ENCODE data around the gene SUGT1. TPM values are rescaled to one million over a fixed set of nuclear protein-coding genes. Genes with fewer than 3 reads are reported as not detected.

SUGT1 gene
- polyA plus RNA-seq, 2 of the 4 experiments (the other 2 are of a cell fraction): 56.4 to 61.4 TPM

DNA sequence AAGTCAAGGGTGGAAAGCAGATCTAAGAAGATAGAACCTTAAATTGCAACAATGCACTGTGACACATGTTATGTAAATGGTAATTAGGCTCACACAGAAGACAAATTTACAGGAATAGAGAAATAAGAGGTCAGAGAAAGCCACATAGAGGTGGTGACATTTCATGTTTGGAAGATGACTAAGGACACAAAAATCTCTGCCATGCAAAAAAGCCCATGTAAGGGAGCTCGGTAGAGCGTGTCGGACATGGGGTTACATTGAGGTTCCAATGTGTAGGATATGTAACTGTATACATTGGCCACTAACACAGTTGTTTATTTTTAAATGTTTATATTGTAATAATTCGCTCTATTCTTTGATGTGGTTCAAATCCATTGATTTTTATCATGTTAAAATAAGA is 33.7 kb downstream of the SUGT1 start:
- FAIRE-seq: no peak
- no peak for DNase-seq (ENCODE audit: low read depth in 1 of 2, low spot score in 1 of 2)

GRCh38 chr13:52695856-52696255 is 43.2 kb downstream of the SUGT1 start:
- FAIRE-seq (no peak), DNase-seq (ENCODE audit: low read depth in 1 of 2, low spot score in 1 of 2) (no peak), ATAC-seq (no peak)
- Histone ChIP-seq H3K27ac (no peak overlapping the region), H3K4me3 (no peak overlapping the region), H3K4me1 (no peaks in the 10 kb centered on the region), H3K4me2 (no peak overlapping the region), H3K9me3 (no peaks in the 10 kb centered on the region)
- CTCF ChIA-PET: no interaction called here
- WGBS (ENCODE audit: missing lambda C conversion rate): 78% methylated on average over 3 of the region's 3 CpGs
- no peak for TF ChIP-seq CHD2 (IDR thresholded peaks at IDR 0.05; ENCODE audit: low read length, partially characterized antibody)
- POLR2A ChIA-PET: no interaction called here

More for the DNA sequence above, 33.7 kb downstream of the SUGT1 start:
- no peak for ATAC-seq
- Histone ChIP-seq H3K9me3 (no peaks in the 10 kb centered on the region), H3K4me1 (no peaks in the 10 kb centered on the region), H3K4me3 (no peak overlapping the region), H3K4me2 (no peak overlapping the region), H3K27ac (no peak overlapping the region)
- TF ChIP-seq POLR2AphosphoS2 (conservative IDR thresholded peaks at IDR 0.05; ENCODE audit: low read length) (no peak), PBX3 (IDR thresholded peaks at IDR 0.05) (no peak), CHD4 (IDR thresholded peaks at IDR 0.05; ENCODE audit: borderline replicate concordance) (no peak)
- ChIA-PET CTCF (no interaction called here), POLR2A (no interaction called here)
- WGBS (ENCODE audit: missing lambda C conversion rate): 93% methylated on average over 4 of the region's 4 CpGs

DNA sequence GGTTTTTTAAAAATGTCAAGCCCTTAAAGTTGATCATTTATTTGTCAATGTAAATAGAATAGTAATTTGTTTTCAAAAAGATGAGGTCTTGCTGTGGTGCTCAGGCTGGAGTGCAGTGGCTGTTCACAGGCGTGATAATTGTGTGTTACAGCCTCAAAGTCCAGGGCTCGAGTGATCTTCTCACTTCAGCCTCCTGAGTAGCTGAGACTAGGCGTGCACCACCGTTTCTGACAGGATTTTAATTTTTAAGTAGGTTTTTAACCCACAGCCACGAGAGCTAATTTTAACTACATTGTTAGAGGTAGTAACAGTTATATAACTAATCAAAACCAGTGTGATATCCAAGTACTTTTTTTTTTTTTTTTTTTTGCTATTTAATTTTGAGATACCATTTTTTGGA is 43.9 kb downstream of the SUGT1 start:
- ATAC-seq (no peak), FAIRE-seq (no peak), DNase-seq (ENCODE audit: low read depth in 1 of 2, low spot score in 1 of 2) (no peak)
- TF ChIP-seq EHMT2 (IDR thresholded peaks at IDR 0.05; ENCODE audit: low read depth): no peak
- TF ChIP-seq USF2 (IDR thresholded peaks at IDR 0.05): no peak
- TF ChIP-seq CHD4 (IDR thresholded peaks at IDR 0.05; ENCODE audit: borderline replicate concordance): no peak
- Histone ChIP-seq H3K4me2 (no peak overlapping the region), H3K27ac (no peak overlapping the region), H3K4me1 (no peaks in the 10 kb centered on the region), H3K4me3 (no peak overlapping the region), H3K9me3 (no peaks in the 10 kb centered on the region)
- POLR2A ChIA-PET: no interaction called here
- CTCF ChIA-PET: interaction anchor here (0.7 kb wide), 1 partner anchor 127 kb away, joined by 3 read pairs; no protein-coding TSS in a partner anchor
- 92% methylated on average over 5 of the region's 5 CpGs for WGBS (ENCODE audit: missing lambda C conversion rate)

- Histone ChIP-seq H3K4me1 (no peaks in the 10 kb centered on the region), H3K4me3 (no peak overlapping the region), H3K27ac (no peak overlapping the region), H3K4me2 (no peak overlapping the region), H3K9me3 (no peaks in the 10 kb centered on the region)
- POLR2A ChIA-PET: no interaction called here
- DNase-seq (ENCODE audit: low read depth in 1 of 2, low spot score in 1 of 2) (no peak), ATAC-seq (no peak), FAIRE-seq (no peak)
- 90% methylated on average over 6 of the region's 6 CpGs for WGBS (ENCODE audit: missing lambda C conversion rate)
- CTCF ChIA-PET: no interaction called here
- TF ChIP-seq CHD4 (IDR thresholded peaks at IDR 0.05; ENCODE audit: borderline replicate concordance) (no peak), NPAS2 (CRISPR knock-in tag; IDR thresholded peaks at IDR 0.05; ENCODE audit: borderline replicate concordance) (no peak), HOXB5 (CRISPR knock-in tag; IDR thresholded peaks at IDR 0.05) (no peak), JUN (IDR thresholded peaks at IDR 0.05) (no peak), MAZ (IDR thresholded peaks at IDR 0.05; ENCODE audit: borderline replicate concordance, low read depth, low read length) (no peak), KDM5A (IDR thresholded peaks at IDR 0.05) (no peak), CBX2 (IDR thresholded peaks at IDR 0.05; ENCODE audit: borderline replicate concordance, low read depth) (no peak), HDAC2 (IDR thresholded peaks at IDR 0.05) (no peak), REST (IDR thresholded peaks at IDR 0.05) (no peak), ZNF302 (CRISPR knock-in tag; IDR thresholded peaks at IDR 0.05) (no peak), NFE2L2 (conservative IDR thresholded peaks at IDR 0.05; ENCODE audit: low read length) (no peak)
- TF ChIP-seq, protein P1, sequence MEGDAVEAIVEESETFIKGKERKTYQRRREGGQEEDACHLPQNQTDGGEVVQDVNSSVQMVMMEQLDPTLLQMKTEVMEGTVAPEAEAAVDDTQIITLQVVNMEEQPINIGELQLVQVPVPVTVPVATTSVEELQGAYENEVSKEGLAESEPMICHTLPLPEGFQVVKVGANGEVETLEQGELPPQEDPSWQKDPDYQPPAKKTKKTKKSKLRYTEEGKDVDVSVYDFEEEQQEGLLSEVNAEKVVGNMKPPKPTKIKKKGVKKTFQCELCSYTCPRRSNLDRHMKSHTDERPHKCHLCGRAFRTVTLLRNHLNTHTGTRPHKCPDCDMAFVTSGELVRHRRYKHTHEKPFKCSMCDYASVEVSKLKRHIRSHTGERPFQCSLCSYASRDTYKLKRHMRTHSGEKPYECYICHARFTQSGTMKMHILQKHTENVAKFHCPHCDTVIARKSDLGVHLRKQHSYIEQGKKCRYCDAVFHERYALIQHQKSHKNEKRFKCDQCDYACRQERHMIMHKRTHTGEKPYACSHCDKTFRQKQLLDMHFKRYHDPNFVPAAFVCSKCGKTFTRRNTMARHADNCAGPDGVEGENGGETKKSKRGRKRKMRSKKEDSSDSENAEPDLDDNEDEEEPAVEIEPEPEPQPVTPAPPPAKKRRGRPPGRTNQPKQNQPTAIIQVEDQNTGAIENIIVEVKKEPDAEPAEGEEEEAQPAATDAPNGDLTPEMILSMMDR (IDR thresholded peaks at IDR 0.05): no peak
- TF ChIP-seq, protein P2, sequence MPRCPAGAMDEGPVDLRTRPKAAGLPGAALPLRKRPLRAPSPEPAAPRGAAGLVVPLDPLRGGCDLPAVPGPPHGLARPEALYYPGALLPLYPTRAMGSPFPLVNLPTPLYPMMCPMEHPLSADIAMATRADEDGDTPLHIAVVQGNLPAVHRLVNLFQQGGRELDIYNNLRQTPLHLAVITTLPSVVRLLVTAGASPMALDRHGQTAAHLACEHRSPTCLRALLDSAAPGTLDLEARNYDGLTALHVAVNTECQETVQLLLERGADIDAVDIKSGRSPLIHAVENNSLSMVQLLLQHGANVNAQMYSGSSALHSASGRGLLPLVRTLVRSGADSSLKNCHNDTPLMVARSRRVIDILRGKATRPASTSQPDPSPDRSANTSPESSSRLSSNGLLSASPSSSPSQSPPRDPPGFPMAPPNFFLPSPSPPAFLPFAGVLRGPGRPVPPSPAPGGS (IDR thresholded peaks at IDR 0.05): no peak
- TF ChIP-seq, protein P3, sequence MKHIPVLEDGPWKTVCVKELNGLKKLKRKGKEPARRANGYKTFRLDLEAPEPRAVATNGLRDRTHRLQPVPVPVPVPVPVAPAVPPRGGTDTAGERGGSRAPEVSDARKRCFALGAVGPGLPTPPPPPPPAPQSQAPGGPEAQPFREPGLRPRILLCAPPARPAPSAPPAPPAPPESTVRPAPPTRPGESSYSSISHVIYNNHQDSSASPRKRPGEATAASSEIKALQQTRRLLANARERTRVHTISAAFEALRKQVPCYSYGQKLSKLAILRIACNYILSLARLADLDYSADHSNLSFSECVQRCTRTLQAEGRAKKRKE (CRISPR knock-in tag; IDR thresholded peaks at IDR 0.05; ENCODE audit: low read depth): no peak
Measured at GRCh38 chr13:52701728-52702465, 49.3 kb downstream of the SUGT1 start.

Data from A549 (cell line).